GM13977 (cell line): ENCODE results near the gene CASTOR1.
A peak's percentile ranks its signal among the peaks of the same experiment; 100 is the strongest.

Experiments used
- DNase-seq: peaks from one replicate; pipeline ENCODE4 v3.0.0; 2012; ENCODE audit warnings: low spot score
- in situ Hi-C: fragments of 300-500 bp; cut with MboI; formaldehyde crosslinking; loops from one replicate; pipeline ENCODE4 v1.12.0; 2022; ENCODE audit warnings: low sequenced_read_pairs, low pct_unique_long_range_greater_than_20kb, mixed read lengths, inconsistent platforms; ENCODE audit not compliant: unreplicated experiment
- TF ChIP-seq, protein P1 (sequence below): IDR thresholded peaks from 2 replicates; pipeline ENCODE4 v1.5.1; 2012; ENCODE audit warnings: mild to moderate bottlenecking, control low read depth; ENCODE audit not compliant: insufficient read depth; ENCODE audit errors: extremely low read depth, missing control alignments

The CASTOR1 gene

GRCh38 chr22:30266445-30267381 is 22.6 kb downstream of the CASTOR1 start, which contains the start of gene OSM:
Gene OSM, minus strand, starts transcription at chr22:30266851. Its CDS starts 52 bp downstream, at chr22:30266799.
- in situ Hi-C loops, result loop anchor here (10.0 kb wide), 1 partner anchor 162 kb away; no protein-coding TSS in a partner anchor
- no peak for DNase-seq
- TF ChIP-seq, protein P1, sequence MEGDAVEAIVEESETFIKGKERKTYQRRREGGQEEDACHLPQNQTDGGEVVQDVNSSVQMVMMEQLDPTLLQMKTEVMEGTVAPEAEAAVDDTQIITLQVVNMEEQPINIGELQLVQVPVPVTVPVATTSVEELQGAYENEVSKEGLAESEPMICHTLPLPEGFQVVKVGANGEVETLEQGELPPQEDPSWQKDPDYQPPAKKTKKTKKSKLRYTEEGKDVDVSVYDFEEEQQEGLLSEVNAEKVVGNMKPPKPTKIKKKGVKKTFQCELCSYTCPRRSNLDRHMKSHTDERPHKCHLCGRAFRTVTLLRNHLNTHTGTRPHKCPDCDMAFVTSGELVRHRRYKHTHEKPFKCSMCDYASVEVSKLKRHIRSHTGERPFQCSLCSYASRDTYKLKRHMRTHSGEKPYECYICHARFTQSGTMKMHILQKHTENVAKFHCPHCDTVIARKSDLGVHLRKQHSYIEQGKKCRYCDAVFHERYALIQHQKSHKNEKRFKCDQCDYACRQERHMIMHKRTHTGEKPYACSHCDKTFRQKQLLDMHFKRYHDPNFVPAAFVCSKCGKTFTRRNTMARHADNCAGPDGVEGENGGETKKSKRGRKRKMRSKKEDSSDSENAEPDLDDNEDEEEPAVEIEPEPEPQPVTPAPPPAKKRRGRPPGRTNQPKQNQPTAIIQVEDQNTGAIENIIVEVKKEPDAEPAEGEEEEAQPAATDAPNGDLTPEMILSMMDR, result no peak

GRCh38 chr22:30265823-30266444 is 23.4 kb downstream of the CASTOR1 start:
- peak; percentile 91 for DNase-seq
- TF ChIP-seq, protein P1, result no peak
- in situ Hi-C loops, result loop anchor here (10.0 kb wide), 1 partner anchor 161 kb away; no protein-coding TSS in a partner anchor

DNA sequence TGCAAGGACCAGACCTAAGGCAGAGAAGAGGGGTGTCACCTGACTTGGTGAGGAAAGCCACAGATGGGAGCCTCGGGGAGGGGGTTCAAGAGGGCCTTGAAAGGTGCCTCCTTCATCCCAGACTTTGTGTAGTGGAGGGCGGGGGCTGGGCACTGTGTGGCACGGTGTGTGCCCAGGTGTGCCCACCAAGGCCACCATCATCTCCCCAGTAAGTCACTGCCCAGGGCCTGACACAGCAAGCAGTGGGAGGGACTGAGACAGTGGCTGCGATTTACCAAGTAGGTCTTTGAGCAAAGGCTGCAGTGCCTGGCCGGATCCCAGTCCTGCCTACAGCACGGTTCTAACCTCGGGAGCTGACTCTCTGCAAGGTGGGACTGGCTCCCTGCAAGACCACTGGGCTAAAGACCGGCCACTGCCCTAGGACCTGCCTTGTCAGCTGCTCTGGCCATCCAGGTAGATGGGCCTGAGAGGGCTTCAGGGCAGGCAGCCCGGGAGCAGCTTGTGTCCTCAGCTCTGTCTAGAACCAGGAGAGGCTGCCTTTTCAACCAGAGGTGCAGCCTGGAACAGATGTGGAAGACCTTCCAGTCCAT is 24.1 kb downstream of the CASTOR1 start:
- in situ Hi-C loops, result loop anchor here (10.0 kb wide), 1 partner anchor 160 kb away; no protein-coding TSS in a partner anchor
- no peak for DNase-seq
- TF ChIP-seq, protein P1, result no peak

DNA sequence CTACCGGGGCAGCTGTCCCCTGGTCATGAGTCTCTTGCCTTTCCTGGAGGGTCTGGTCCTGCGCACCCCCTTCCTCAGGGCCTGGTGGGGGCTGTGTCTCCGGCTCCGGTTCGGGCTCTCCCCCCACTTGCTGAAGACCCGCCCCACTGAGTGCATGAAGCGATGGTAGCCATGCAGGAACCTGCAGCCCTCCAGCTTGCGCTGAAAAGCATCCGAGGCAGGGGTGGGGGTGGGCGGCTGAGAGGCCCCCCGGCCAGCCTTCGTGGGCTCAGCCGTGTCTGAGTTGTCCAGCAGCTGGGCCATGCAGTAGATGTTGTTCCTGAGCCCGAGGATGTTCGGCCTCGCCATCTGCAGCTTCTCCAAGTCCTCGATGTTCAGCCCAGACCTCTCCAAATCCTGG is 25.4 kb downstream of the CASTOR1 start:
- DNase-seq, result no peak
- in situ Hi-C loops, result loop anchor here (10.0 kb wide), 1 partner anchor 159 kb away; no protein-coding TSS in a partner anchor

GRCh38 chr22:30262917-30263741 is 26.2 kb downstream of the CASTOR1 start:
- TF ChIP-seq, protein P1, result peak; percentile 88
- in situ Hi-C loops, result loop anchor here (10.0 kb wide), 1 partner anchor 158 kb away; no protein-coding TSS in a partner anchor
- peak; percentile 82 for DNase-seq

More for the DNA sequence above, 25.4 kb downstream of the CASTOR1 start:
- TF ChIP-seq, protein P1, result no peak
